GM19043 (cell line): ENCODE measurements around the gene PTGDR2.
A peak's percentile ranks its signal among the peaks of the same experiment; 100 is the strongest.
"Not testable (repeated sequence)": the region's sequence is repeated elsewhere in the genome, so short reads cannot be mapped to it uniquely, and the experiment has no call there.

Experiments
- ATAC-seq: cut with Tn5 transposase; IDR thresholded peaks from one replicate; pipeline ENCODE4 v1.9.1; 2021; ENCODE audit warnings: low read depth; ENCODE audit not compliant: unreplicated experiment

The PTGDR2 gene

GRCh38 chr11:60844045-60844869, 11.5 kb downstream of the PTGDR2 start:
- no peak for ATAC-seq

DNA sequence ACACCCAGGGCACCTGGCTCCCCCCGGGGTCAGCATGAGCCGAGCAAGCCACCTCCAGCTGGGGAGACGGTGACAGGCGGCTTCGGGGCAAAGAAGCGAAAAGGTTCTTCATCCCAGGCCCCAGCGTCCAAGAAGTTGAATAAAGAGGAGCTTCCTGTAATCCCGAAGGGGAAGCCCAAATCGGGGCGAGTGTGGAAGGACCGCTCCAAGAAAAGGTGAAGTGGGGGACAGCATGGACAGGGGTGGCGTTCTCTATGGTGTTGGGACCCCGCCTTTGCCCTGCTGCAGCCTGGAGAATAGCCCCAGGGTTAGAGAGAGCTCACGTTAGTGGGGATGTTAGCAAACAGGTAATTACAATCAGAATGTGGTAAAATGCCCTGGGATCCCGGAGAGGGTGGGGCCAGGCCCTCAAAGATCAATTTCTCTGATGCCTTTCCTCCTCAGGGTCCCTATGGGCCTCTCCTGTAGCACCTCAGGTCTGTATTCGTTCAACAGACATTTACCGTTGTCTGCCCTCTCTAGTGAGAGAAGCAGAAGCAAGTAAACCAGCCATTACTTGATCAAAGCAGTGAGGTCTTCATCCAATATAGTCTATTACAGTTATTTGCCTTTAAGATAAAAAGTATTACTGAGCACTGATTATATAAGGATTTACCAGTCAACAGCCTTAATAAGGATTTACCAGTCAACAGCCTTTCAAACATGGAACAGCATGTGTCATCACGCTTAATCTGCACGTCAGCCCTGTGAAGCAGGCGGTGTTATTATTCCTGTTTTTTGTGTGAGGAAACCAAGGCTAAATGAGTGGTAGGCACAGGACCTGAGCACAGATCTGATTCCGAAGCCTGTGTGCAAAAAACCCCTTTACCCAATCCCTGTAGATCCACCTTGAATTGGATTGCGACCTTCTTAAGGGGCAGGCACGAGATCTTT, 12.8 kb downstream of the PTGDR2 start:
- ATAC-seq: no peak

DNA sequence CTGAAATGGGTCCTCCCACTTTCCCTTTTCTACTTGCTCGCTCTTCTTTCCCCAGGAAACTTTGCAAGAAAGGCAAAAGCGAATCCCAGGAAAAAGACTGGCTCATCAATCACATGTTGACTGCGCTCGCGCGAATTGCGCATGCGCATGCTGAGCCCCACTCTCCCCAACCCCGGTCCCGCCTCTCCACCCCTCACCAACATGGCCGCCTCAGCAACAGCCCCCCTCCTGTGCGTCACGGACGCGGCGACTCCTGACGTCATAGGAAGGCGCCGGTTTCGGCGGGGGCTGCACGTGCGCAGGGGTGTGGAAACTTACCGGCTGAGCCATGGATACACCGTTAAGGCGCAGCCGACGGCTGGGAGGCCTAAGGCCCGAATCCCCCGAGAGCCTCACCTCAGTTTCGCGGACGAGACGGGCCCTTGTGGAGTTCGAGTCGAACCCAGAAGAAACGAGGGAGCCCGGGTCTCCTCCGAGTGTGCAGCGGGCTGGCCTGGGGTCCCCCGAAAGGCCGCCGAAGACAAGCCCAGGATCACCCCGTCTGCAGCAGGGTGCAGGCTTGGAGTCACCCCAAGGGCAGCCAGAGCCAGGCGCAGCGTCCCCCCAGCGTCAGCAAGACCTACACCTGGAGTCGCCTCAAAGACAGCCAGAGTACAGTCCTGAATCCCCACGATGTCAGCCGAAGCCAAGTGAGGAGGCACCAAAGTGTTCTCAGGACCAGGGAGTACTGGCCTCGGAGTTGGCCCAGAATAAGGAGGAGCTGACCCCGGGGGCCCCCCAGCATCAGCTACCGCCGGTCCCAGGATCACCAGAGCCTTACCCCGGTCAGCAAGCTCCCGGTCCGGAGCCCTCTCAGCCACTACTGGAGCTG, 13.7 kb downstream of the PTGDR2 start, which contains the start of gene CCDC86:
CCDC86 (plus strand) TSS at position 317 of the 871 bp plus-strand sequence; CDS start at position 329, 12 bp downstream.
- peak; percentile 77 for ATAC-seq

GRCh38 chr11:60840470-60841430, 15.0 kb downstream of the PTGDR2 start:
- ATAC-seq: no peak

DNA sequence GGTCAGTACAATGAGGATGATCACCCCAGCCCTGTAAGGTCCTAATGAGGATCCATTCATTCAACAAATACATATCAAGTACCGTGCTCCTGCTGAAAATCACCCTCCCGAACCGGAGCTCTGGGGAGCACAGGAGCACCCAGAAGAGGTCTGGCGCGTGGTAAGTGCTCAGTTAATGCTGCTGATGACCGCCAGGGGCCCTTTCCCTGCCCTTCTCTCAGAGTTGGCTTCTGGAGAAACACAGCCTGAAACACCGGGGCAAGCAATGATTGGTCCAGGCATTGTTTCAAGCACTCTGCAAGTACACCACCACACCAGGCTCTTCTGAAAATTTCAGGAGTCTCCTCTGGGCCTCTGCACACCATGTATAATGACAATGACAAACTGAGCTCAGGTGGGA, 17.6 kb downstream of the PTGDR2 start:
- ATAC-seq: no peak

DNA sequence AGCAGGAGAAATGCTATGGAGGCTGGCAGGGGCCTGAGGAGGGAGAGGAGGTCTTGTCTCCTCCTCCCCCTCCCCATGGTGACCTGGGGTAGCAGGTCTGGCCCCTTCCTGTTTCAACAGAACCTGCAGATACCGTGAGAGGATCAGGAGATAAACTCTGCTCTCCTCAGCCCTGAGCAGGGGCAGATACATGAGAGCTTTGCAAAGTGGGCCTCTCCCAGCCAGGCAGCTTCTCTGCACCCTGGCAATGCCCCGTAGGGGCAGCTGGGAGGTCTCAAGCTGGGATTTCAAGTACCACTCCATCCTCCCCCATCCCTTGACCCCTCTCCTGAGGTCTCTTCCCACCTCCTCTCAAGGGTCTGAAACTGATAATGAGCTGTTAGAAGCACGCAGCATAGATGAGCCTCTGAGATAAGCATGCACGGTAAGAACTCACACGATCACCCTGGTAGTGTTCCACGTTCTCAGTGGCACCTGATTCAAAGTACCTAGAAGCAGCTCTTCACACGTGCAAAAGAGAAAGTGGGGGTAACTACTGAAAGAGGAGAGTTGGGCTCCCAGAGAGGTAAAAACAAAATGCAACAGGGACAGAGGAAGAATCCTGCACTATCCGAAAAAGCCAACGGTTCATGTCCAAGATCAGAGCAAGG, 18.8 kb downstream of the PTGDR2 start:
- no peak for ATAC-seq

- no peak for ATAC-seq
Observed at GRCh38 chr11:60835534-60835846, 20.3 kb downstream of the PTGDR2 start.

DNA sequence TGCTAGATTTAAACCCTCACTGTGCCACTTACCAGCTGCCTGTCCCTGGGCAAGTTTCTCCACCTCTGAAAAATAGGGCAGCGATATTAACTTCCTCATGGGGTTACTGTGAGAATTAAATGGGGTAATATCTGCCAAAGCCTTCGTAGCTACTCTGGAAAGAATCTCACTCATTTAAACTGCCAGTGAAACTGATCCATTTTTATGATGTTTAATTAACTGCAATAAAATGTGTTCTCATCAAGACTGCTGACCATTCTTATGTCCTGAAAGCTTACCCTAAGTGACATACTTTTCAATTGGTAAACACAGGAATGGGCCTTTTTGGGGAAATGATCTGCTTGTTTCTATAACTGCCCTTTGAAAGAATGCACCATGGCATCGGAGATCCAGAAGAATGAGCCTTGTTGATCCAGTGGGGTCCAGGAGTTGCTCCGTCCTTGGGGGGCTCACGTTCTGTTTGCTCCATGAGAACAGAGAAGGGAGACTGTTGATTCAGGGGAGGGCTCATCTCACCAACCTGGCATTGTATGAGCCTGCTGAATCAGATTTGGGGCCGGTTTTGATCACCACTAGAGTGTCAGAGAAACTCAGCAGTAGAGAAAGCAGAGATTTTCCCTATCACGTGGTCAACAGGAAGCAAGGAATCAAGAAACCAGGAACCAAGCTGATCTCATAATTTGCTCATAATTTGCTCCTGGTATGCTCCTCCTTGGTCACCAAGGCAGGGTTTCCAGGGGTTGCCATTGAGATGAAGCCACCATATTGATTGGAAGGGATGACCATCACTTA, 20.8 kb downstream of the PTGDR2 start:
- ATAC-seq: no peak

DNA sequence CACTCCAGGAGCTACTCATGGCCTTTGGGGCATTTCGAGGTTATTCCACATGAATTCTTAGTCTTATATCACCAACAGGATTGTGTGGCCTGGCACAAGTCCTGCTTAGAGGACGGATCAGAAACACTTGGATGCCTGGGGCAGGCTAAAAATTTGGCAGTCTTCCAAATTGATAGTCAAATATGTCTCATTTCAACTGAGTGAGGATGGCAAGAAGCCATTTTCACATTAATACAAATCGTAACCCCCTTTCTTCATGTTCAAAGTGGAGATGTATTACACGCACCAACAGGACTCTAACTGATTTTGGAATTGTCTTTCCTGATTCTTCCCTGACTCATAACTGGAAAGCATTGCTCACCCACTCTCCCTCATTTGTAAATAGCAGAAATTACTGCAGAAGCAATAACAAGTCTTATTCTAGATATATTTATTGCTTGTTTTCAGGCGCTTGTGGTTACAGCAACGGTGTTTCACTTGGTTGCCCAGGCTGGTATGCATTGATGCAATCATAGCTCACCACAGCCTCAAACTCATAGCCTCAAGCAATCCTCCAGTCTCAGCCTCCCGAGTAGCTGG, 24.2 kb downstream of the PTGDR2 start:
- no peak for ATAC-seq

DNA sequence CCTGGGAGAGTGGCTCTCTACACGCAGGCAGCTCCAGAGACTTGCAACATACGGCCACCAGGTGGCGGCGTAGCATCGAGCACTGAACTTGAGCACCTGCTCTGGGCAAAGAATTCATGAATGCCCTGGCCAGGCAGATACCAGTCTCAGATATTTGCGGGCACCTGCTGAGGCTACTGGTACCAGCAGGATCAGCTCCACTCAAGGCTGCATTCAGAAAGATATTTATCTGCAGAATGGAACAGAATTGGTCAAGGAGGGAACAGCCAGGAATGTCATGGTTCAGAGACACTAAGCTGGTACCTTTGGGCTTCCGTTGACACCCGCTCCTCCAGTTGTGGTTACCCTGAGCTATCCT, 24.6 kb downstream of the PTGDR2 start:
- no peak for ATAC-seq

DNA sequence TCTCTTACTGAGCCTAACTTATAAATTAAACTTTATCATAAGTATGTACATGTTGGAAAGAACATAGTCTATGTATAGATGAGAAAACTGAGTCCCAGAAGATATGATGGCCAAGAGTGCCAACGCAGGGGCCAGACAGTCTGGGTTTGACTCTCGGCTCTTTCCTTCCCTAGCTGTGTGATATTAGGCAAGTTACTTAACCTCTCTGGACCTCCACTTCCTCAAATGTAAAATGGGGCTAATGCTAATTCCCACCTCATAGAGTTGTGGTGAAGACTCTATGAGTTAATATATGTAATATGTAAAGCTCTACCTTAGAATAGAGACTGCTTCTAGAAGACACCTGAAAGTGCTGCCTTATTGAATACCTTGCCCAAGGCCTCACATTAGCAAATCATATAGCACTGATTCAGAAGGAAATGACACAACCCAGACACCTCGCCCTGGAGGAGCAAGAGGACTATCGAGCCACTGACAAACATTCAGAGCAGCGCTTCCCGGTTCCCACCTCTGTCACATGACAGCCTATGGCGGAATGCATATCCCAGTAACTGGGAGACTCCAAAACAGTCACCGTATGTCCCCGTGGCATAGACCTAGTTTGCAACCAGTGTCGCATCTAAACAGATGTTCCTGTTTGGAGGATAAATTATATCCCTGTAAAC, 25.1 kb downstream of the PTGDR2 start:
- ATAC-seq: no peak

DNA sequence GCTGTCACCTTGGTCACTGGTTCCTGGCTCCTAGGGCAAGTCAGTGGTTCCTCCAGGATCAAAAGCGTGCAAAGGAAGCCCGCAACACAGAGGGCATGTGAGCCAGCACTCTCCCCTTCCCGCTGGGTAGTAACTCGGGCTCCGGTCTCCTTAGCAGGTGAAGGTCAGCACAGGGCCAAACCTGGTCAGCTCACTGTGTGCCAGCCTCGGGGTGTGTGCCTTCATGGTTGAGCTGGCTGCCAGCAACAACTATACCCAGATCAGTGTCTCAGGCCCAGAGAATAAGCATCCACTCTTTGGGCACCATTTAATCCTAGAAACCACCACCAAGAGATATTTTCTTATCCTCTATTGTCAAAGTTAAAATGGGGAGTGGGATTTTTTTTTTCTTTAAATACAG, 30.0 kb downstream of the PTGDR2 start:
- no peak for ATAC-seq

DNA sequence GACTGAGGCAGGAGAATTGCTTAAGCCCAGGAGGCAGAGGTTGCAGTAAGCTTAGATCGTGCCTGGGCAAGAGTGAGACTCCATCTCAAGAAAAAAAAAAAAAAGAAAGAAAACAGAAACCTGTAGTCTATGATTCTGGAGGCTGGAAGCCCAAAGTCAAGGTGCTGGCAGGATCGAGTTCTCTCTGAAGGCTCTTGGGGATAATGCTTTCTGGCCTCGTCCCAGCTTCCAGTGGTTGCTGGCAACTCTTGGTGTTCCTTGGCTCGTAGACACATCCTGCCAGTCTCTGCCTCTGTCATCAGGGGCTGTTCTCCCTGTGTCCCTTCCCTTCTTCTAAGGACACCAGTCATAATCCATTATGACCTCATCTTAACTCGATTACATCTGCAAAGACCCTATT, 30.6 kb downstream of the PTGDR2 start:
- no peak for ATAC-seq

GRCh38 chr11:60823745-60824306, 31.9 kb downstream of the PTGDR2 start:
- ATAC-seq: not testable (repeated sequence)

- ATAC-seq: no peak
Observed at GRCh38 chr11:60821827-60822599, 33.7 kb downstream of the PTGDR2 start.

DNA sequence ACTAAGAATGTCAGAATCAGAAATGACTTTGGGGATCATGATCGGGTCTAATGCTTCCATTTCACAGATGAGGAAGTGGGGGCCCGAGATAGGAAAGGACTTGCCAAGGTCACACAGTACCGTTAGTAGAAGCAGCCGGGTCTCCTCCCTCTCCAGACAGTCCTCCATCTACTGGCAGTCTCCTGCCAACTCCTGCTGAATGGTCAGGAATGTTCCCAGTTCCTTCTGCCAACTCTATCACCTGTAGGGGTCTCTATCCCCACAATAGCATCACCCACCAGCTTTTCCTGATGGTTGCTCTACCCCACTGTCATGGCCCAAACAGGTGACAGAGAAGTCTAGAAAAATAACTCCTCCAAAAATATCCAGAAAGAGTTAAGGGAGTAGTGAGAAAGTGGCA, 37.7 kb downstream of the PTGDR2 start:
- ATAC-seq: no peak
